Gastroesophageal sphincter (tissue), 3 donors: ENCODE measurements around the gene ANKRD17.

Source experiments
- CTCF ChIP-seq, 4 experiments: fragments of 200-600 bp in 2 of 4; fragments of 450-650 bp in 2 of 4; sonication (generic) in 1 of 4; IDR thresholded peaks; one replicate each; pipeline ENCODE4 v1.5.1; 2017 to 2019; ENCODE audit warnings: antibody characterized with exemption in 4 of 4, mild to moderate bottlenecking in 2 of 4, moderate library complexity in 2 of 4
- EP300 ChIP-seq: sonication (generic); formaldehyde crosslinking; IDR thresholded peaks from one replicate; pipeline ENCODE4 v1.6.1; 2017; ENCODE audit warnings: antibody characterized with exemption, mild to moderate bottlenecking
- POLR2A ChIP-seq, 2 donors: fragments of 450-650 bp; IDR thresholded peaks; one replicate each; pipeline ENCODE4 v1.6.1; 2017; ENCODE audit warnings: antibody characterized with exemption in 2 of 2, mild to moderate bottlenecking in 2 of 2, moderate library complexity in 1 of 2
- POLR2AphosphoS5 ChIP-seq: sonication (generic); formaldehyde crosslinking; IDR thresholded peaks from one replicate; pipeline ENCODE4 v1.6.1; 2017; ENCODE audit warnings: antibody characterized with exemption

GRCh38 chr4:73193659-73194058 lies 64.9 kb downstream of the ANKRD17 start:
- TF ChIP-seq CTCF (IDR thresholded peaks at IDR 0.05) (no peak), POLR2A (IDR thresholded peaks at IDR 0.05) (no peak), POLR2AphosphoS5 (no peak), EP300 (no peak)
